ENCODE results near the gene CARD11. TPM values are rescaled to one million over a fixed set of nuclear protein-coding genes. Genes with fewer than 3 reads are reported as not detected.

The CARD11 gene
- total and polyA plus RNA-seq, 2 of the 4 experiments (the other 2 are of a cell fraction): 0.18 to 0.26 TPM

GRCh38 chr7:3087243-3087755 lies 43.6 kb upstream of the CARD11 start:
- Histone ChIP-seq H2AK5ac (ENCODE audit: low read depth, low read length) (no peak overlapping the region), H3K4me2 (ENCODE audit: low read depth, low read length) (peak overlapping the region; percentile 30; the same call in 1 of the 2 replicates), H2AK9ac (replicated peaks; ENCODE audit: low read depth, low read length, poor library complexity) (no peak overlapping the region), H3K9me1 (ENCODE audit: insufficient read depth, low read length) (no peaks in the 10 kb centered on the region), H3K14ac (replicated peaks; ENCODE audit: low read depth, low read length) (no peak overlapping the region), H4K5ac (ENCODE audit: low read depth, low read length) (no peak overlapping the region; the same call in 1 of the 2 replicates), H3K36me3 (ENCODE audit: control insufficient read depth, insufficient read depth, low read length) (no peaks in the 10 kb centered on the region), H4K91ac (ENCODE audit: insufficient read depth, low read depth, low read length) (no peak overlapping the region), H3K9ac (ENCODE audit: low read depth, low read length) (no peak overlapping the region), H3K18ac (ENCODE audit: low read depth, low read length) (no peak overlapping the region; the same call in 1 of the 2 replicates), H3K27ac (ENCODE audit: insufficient read depth, low read length) (no peak overlapping the region), H4K20me1 (ENCODE audit: insufficient read depth, low read length) (no peaks in the 10 kb centered on the region), H4K8ac (ENCODE audit: low read depth in 2 of 2, low read length in 2 of 2) (no peak overlapping the region), H2BK5ac (ENCODE audit: low read depth, low read length, poor library complexity, severe bottlenecking) (no peak overlapping the region), H3K4me3 (ENCODE audit: insufficient read depth, low read depth, low read length) (no peak overlapping the region), H2BK15ac (ENCODE audit: low read depth, low read length) (no peak overlapping the region), H2AFZ (replicated peaks; ENCODE audit: low read length, poor library complexity) (no peak overlapping the region), H2BK20ac (ENCODE audit: low read depth, low read length) (no peak overlapping the region), H2BK120ac (ENCODE audit: low read depth, low read length) (no peak overlapping the region), H3K4me1 (ENCODE audit: control insufficient read depth, insufficient read depth, low read length) (peaks cover 2% of the 10 kb centered on the region; the same call in 1 of the 2 replicates), H3K4ac (ENCODE audit: low read depth, low read length) (no peak overlapping the region), H3K56ac (ENCODE audit: extremely low read depth, insufficient read depth, low read length) (no peak overlapping the region), H3K23ac (ENCODE audit: low read depth, low read length) (no peak overlapping the region), H3K9me3 (ENCODE audit: control insufficient read depth, insufficient read depth, low read length) (no peaks in the 10 kb centered on the region), H3K79me1 (ENCODE audit: low read depth in 1 of 2, low read length in 2 of 2) (no peaks in the 10 kb centered on the region), H3K27me3 (ENCODE audit: control insufficient read depth, insufficient read depth, low read length) (no peaks in the 10 kb centered on the region; the same call in 1 of the 2 replicates)
- DNase-seq: peak; percentile 20
- ATAC-seq (ENCODE audit: low read depth): peak; percentile 37; the same call in 1 of the 2 replicates
- CTCF ChIA-PET: no interaction called here
- TF ChIP-seq, protein P1, sequence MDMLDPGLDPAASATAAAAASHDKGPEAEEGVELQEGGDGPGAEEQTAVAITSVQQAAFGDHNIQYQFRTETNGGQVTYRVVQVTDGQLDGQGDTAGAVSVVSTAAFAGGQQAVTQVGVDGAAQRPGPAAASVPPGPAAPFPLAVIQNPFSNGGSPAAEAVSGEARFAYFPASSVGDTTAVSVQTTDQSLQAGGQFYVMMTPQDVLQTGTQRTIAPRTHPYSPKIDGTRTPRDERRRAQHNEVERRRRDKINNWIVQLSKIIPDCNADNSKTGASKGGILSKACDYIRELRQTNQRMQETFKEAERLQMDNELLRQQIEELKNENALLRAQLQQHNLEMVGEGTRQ (IDR thresholded peaks at IDR 0.05; ENCODE audit: low read depth, low read length): no peak
- TF ChIP-seq CTCF (conservative IDR thresholded peaks at IDR 0.05; ENCODE audit: low read depth, low read length): no peak
- no peak for TF ChIP-seq RFX5 (IDR thresholded peaks at IDR 0.05; ENCODE audit: low read depth, low read length)
- no peak for TF ChIP-seq CEBPB (IDR thresholded peaks at IDR 0.05; ENCODE audit: low read depth, low read length)
- no peak for TF ChIP-seq RCOR1 (IDR thresholded peaks at IDR 0.05; ENCODE audit: insufficient replicate concordance, low read length)
- no peak for TF ChIP-seq SMC3 (IDR thresholded peaks at IDR 0.05; ENCODE audit: low read depth, low read length)
- TF ChIP-seq CHD1 (IDR thresholded peaks at IDR 0.05; ENCODE audit: low read depth, low read length): no peak
- TF ChIP-seq, protein P2, sequence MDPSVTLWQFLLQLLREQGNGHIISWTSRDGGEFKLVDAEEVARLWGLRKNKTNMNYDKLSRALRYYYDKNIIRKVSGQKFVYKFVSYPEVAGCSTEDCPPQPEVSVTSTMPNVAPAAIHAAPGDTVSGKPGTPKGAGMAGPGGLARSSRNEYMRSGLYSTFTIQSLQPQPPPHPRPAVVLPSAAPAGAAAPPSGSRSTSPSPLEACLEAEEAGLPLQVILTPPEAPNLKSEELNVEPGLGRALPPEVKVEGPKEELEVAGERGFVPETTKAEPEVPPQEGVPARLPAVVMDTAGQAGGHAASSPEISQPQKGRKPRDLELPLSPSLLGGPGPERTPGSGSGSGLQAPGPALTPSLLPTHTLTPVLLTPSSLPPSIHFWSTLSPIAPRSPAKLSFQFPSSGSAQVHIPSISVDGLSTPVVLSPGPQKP (IDR thresholded peaks at IDR 0.05; ENCODE audit: borderline replicate concordance, low read depth, low read length): no peak
- TF ChIP-seq RAD21 (IDR thresholded peaks at IDR 0.05; ENCODE audit: low read length): no peak
- no peak for TF ChIP-seq MAZ (IDR thresholded peaks at IDR 0.05; ENCODE audit: borderline replicate concordance, low read depth, low read length)
- TF ChIP-seq BHLHE40 (IDR thresholded peaks at IDR 0.05; ENCODE audit: low read depth, low read length): no peak
- TF ChIP-seq MAFK (IDR thresholded peaks at IDR 0.05; ENCODE audit: low read depth, low read length): no peak
- no peak for TF ChIP-seq MXI1 (IDR thresholded peaks at IDR 0.05; ENCODE audit: borderline replicate concordance, low read depth, low read length)
- no peak for TF ChIP-seq NFE2L2 (IDR thresholded peaks at IDR 0.05; ENCODE audit: low read depth, low read length)
- TF ChIP-seq FOS (IDR thresholded peaks at IDR 0.05; ENCODE audit: low read depth, low read length): no peak
- POLR2A ChIA-PET (ENCODE audit: unreplicated experiment): no interaction called here
- in situ Hi-C loops (cut with MboI; ENCODE audit: low sequenced_read_pairs): no loop called here
- no CpG with 5 or more reads among the region's 7 CpGs for WGBS, 2 experiments (ENCODE audit: extremely low coverage in 2 of 2, insufficient read length in 1 of 2)
- BruUV-seq (replicated peaks): no TSS peak
- dilution Hi-C loops (cut with HindIII; ENCODE audit: low sequenced_read_pairs, unreplicated experiment): no loop called here
- intact Hi-C loops (cut with micrococcal nuclease): no loop called here

Measured in IMR-90 (cell line).